ENCODE data around the gene KCNH4. TPM values are rescaled to one million over a fixed set of nuclear protein-coding genes. Genes with fewer than 3 reads are reported as not detected.

KCNH4 gene
- total RNA-seq, 1 experiment from 2014 or later: 0.28 TPM

DNA sequence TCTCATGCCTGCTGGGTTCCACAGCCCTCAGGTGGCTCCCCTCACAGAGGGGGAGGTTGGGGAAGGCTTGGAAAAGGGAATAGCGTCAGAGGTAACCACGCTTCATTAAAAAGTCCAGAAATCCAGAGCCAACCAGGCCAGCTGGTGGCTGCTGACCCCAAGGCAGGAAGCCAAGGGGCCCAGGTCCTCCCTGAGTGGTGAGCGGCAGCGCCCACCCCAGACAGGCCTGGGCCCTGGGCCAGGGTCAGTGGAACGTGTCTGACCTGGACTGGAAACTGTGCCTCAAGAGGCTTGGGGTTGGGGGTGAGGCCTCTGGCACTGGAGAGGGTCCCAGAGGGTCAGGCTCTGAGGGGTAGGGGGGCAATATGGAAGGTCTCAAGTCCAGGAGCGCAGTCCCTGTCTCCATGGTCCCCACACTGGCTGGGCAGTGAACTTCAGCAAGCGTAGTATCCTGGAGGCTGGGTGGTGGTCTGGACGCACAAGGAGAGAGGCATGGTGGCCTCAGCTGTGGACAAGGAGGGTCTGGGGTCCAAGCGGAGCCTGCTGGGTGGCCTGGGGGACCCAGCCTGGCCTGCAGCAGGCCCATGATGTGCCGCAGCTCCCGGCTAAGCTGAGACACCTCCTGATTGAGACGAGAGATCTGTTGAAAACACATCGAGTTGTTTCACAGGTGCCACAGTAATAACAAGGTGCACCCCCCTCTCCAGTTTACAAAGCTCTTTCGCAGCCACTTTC is 21.0 kb downstream of the KCNH4 start:
- Histone ChIP-seq H3K4me3 (ENCODE audit: low read depth, low read length, poor library complexity, severe bottlenecking) (no peak overlapping the region), H3K4me1 (ENCODE audit: insufficient read depth, low read length, poor library complexity, severe bottlenecking) (no peaks in the 10 kb centered on the region), H3K9me3 (ENCODE audit: low read depth, low read length, poor library complexity, severe bottlenecking) (no peaks in the 10 kb centered on the region), H3K27me3 (replicated peaks; ENCODE audit: insufficient read depth, low read depth, low read length, poor library complexity) (no peaks in the 10 kb centered on the region), H3K27ac (ENCODE audit: low read depth, low read length, poor library complexity, severe bottlenecking) (no peak overlapping the region), H3K36me3 (ENCODE audit: insufficient read depth, low read length, poor library complexity, severe bottlenecking) (no peaks in the 10 kb centered on the region)
- POLR2A ChIA-PET (ENCODE audit: low non-redundant PET): no interaction called here
- no peak for DNase-seq (ENCODE audit: low spot score)
- no peak for TF ChIP-seq EZH2 (IDR thresholded peaks at IDR 0.05; ENCODE audit: borderline replicate concordance, low read depth, low read length, poor library complexity, severe bottlenecking)
- TF ChIP-seq, protein P1, sequence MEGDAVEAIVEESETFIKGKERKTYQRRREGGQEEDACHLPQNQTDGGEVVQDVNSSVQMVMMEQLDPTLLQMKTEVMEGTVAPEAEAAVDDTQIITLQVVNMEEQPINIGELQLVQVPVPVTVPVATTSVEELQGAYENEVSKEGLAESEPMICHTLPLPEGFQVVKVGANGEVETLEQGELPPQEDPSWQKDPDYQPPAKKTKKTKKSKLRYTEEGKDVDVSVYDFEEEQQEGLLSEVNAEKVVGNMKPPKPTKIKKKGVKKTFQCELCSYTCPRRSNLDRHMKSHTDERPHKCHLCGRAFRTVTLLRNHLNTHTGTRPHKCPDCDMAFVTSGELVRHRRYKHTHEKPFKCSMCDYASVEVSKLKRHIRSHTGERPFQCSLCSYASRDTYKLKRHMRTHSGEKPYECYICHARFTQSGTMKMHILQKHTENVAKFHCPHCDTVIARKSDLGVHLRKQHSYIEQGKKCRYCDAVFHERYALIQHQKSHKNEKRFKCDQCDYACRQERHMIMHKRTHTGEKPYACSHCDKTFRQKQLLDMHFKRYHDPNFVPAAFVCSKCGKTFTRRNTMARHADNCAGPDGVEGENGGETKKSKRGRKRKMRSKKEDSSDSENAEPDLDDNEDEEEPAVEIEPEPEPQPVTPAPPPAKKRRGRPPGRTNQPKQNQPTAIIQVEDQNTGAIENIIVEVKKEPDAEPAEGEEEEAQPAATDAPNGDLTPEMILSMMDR (conservative IDR thresholded peaks at IDR 0.05; ENCODE audit: low read depth, low read length): no peak
- BruUV-seq (replicated peaks): no TSS peak
- intact Hi-C loops (cut with micrococcal nuclease; ENCODE audit: unreplicated experiment): no loop called here
- CTCF ChIA-PET: no interaction called here

DNA sequence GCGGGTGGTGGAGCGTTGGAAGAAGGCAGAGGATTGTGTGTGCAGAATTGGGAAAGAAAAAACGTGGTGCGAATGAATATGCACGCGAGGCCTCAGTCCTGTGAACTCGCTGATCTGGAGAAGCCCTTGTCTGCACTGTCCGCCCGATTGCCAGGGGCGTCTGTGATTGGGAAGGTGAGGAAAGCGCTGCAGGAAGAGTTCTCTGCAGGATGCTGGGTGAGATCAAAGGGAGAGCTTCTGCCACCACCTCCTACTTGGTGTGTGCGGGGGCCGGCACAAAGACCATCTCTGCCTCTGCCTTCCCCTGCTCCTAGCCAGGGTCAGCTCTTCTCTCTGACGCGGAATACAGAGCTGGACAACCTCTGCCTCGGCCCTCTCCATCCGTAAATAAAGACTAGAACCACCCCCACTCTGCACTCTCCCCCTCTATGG is 25.3 kb downstream of the KCNH4 start:
- Histone ChIP-seq H3K27ac (ENCODE audit: low read depth, low read length, poor library complexity, severe bottlenecking) (no peak overlapping the region), H3K27me3 (replicated peaks; ENCODE audit: insufficient read depth, low read depth, low read length, poor library complexity) (no peaks in the 10 kb centered on the region), H3K9me3 (ENCODE audit: low read depth, low read length, poor library complexity, severe bottlenecking) (no peaks in the 10 kb centered on the region), H3K4me1 (ENCODE audit: insufficient read depth, low read length, poor library complexity, severe bottlenecking) (no peaks in the 10 kb centered on the region), H3K36me3 (ENCODE audit: insufficient read depth, low read length, poor library complexity, severe bottlenecking) (no peaks in the 10 kb centered on the region), H3K4me3 (ENCODE audit: low read depth, low read length, poor library complexity, severe bottlenecking) (peak overlapping the region; percentile 88)
- no peak for DNase-seq (ENCODE audit: low spot score)
- ChIA-PET POLR2A (ENCODE audit: low non-redundant PET) (no interaction called here), CTCF (no interaction called here)
- intact Hi-C loops (cut with micrococcal nuclease; ENCODE audit: unreplicated experiment): no loop called here
- no TSS peak for BruUV-seq (replicated peaks)
- TF ChIP-seq EZH2 (IDR thresholded peaks at IDR 0.05; ENCODE audit: borderline replicate concordance, low read depth, low read length, poor library complexity, severe bottlenecking): no peak
- TF ChIP-seq, protein P1 (conservative IDR thresholded peaks at IDR 0.05; ENCODE audit: low read depth, low read length): no peak

DNA sequence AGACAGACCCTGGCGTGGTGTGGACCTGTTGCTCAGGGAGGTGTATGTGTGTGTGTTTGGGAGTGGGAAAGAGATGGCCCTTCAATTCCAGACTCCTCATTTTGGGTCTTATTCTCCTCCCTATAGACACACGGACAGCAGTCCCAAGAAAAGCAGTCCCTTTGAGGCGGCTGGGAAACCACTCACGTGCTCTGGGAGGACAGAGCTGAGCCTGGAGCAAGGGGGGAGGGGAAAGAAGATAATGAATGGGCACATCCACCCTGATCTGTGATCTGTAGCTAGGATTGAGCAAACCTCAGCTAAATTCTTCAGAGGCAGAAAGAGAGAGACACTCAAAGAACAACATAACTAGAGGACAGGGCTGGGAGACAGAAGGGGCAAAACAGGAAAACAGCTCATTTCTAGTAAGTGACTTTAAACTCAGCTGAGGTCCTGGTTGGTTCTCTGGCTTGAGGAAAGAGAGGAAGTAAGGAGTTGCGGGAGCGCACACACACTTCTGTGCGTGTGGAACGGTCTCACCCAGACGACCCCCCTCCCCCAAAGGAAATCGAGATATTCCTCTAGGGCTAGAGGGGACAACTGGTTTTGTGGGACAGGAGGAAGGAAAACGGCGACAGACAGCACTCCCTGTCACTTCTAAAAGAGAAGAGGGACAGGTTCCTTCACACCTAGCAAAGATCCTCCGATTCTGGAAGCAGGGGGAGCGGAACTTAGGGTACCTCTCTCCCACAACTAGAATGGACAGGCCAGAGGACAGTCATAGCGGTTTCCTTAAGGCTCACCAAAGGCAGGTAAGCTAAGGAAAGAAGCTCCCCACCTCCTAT is 26.8 kb downstream of the KCNH4 start:
- no peaks in the 10 kb centered on the region for H3K36me3 ChIP-seq (ENCODE audit: insufficient read depth, low read length, poor library complexity, severe bottlenecking)
- no peaks in the 10 kb centered on the region for H3K9me3 ChIP-seq (ENCODE audit: low read depth, low read length, poor library complexity, severe bottlenecking)
- intact Hi-C loops (cut with micrococcal nuclease; ENCODE audit: unreplicated experiment): no loop called here
- POLR2A ChIA-PET (ENCODE audit: low non-redundant PET): no interaction called here
- CTCF ChIA-PET: no interaction called here
- H3K27me3 ChIP-seq (replicated peaks; ENCODE audit: insufficient read depth, low read depth, low read length, poor library complexity): no peaks in the 10 kb centered on the region
- H3K4me3 ChIP-seq (ENCODE audit: low read depth, low read length, poor library complexity, severe bottlenecking): peak overlapping the region; percentile 88
- TSS peak; percentile 46 for BruUV-seq (replicated peaks)
- DNase-seq (ENCODE audit: low spot score): no peak
- no peaks in the 10 kb centered on the region for H3K4me1 ChIP-seq (ENCODE audit: insufficient read depth, low read length, poor library complexity, severe bottlenecking)
- peak overlapping the region; percentile 78 for H3K27ac ChIP-seq (ENCODE audit: low read depth, low read length, poor library complexity, severe bottlenecking)
- no peak for TF ChIP-seq EZH2 (IDR thresholded peaks at IDR 0.05; ENCODE audit: borderline replicate concordance, low read depth, low read length, poor library complexity, severe bottlenecking)
